ENCODE measurements around the gene MAML2. TPM values are rescaled to one million over a fixed set of nuclear protein-coding genes. Genes with fewer than 3 reads are reported as not detected.

MAML2 gene
- total and polyA plus RNA-seq, 2 of the 8 experiments (the other 6 are each of a cell fraction or from before 2014, with no cell fraction given): 3.8 to 6.6 TPM

DNA sequence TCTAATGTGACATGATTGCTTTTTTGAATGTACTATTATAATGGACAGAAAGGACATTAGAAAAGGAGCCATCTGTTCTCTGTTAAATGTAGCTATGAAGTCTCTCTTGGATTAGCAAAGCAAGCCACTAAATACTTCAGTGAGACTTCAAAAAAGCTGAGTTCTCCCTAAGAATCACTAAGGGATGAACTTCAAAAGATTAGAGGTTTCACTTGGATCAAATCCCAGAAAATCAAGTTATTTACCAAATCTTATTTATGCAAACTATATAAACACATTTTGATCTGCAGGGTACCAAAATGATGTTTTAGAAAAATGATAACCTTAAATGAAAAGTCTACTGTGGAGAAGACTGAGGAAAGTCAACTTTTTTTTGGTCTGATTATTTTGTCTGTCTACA lies 337.0 kb downstream of the MAML2 start:
- Histone ChIP-seq H3K14ac (ENCODE audit: insufficient read length) (no peak overlapping the region), H3K4me3 (ENCODE audit: extremely low read depth in 1 of 4, insufficient read depth in 2 of 4, low read depth in 3 of 4, low read length in 4 of 4) (no peak overlapping the region), H2AFZ (ENCODE audit: low read length) (no peak overlapping the region), H3K56ac (replicated peaks; ENCODE audit: insufficient read length, low read depth, low read length) (no peak overlapping the region), H4K8ac (ENCODE audit: extremely low read depth, insufficient read depth, low read length) (no peak overlapping the region), H3K23me2 (ENCODE audit: low read depth, low read length) (peaks cover 5% of the 10 kb centered on the region; the same call in 1 of the 2 replicates), H3K9ac (replicated peaks in 1 of 4; ENCODE audit: extremely low read depth in 1 of 4, low read depth in 3 of 4, low read length in 3 of 4) (no peak overlapping the region), H2BK20ac (ENCODE audit: low read length) (no peak overlapping the region), H3K23ac (ENCODE audit: insufficient read length) (no peak overlapping the region), H2BK12ac (ENCODE audit: low read depth, low read length) (no peak overlapping the region), H3K27ac (ENCODE audit: low read depth, low read length) (no peak overlapping the region), H3K79me2 (ENCODE audit: control insufficient read depth in 1 of 2, insufficient read depth in 2 of 2, low read length in 2 of 2) (no peaks in the 10 kb centered on the region), H4K91ac (replicated peaks; ENCODE audit: insufficient read length, low read length) (no peak overlapping the region), H4K20me1 (replicated peaks in 1 of 2; ENCODE audit: control insufficient read depth in 1 of 2, insufficient read depth in 2 of 2, low read length in 2 of 2) (no peaks in the 10 kb centered on the region), H3K4ac (replicated peaks; ENCODE audit: insufficient read length, low read depth, low read length) (no peak overlapping the region), H4K5ac (ENCODE audit: insufficient read length, low read depth, low read length) (no peak overlapping the region), H3K79me1 (ENCODE audit: low read depth, low read length) (no peaks in the 10 kb centered on the region), H3K4me1 (replicated peaks in 1 of 4; ENCODE audit: control insufficient read depth in 3 of 4, insufficient read depth in 4 of 4, low read length in 3 of 4) (no peaks in the 10 kb centered on the region; a peak in 2 of 7 replicates), H3K36me3 (ENCODE audit: control insufficient read depth in 2 of 4, insufficient read depth in 4 of 4, low read length in 3 of 4) (no peaks in the 10 kb centered on the region; a peak in 1 of 8 replicates), H3K18ac (ENCODE audit: extremely low read depth, low read length) (no peak overlapping the region), H2BK5ac (ENCODE audit: low read depth, low read length) (no peak overlapping the region), H2BK15ac (ENCODE audit: low read length) (no peak overlapping the region), H3K9me3 (ENCODE audit: insufficient read depth in 2 of 2, low read depth in 1 of 2, low read length in 1 of 2) (no peaks in the 10 kb centered on the region), H2AK5ac (ENCODE audit: low read depth, low read length) (no peak overlapping the region), H3K27me3 (replicated peaks in 1 of 4; ENCODE audit: control insufficient read depth in 3 of 4, extremely low read depth in 1 of 4, insufficient read depth in 3 of 4, low read length in 3 of 4) (no peaks in the 10 kb centered on the region), H2BK120ac (replicated peaks; ENCODE audit: low read depth, low read length) (no peak overlapping the region), H3K4me2 (ENCODE audit: insufficient read depth in 1 of 2, low read depth in 2 of 2, low read length in 2 of 2) (no peak overlapping the region)
- ChIA-PET CTCF (ENCODE audit: partially characterized antibody) (interaction anchor here (0.6 to 1.2 kb wide), 2 partner anchors 14 to 389 kb away, joined by 3 to 4 read pairs; no protein-coding TSS in a partner anchor), POLR2A (ENCODE audit: partially characterized antibody) (no interaction called here)
- DNase-seq (ENCODE audit: low read depth in 1 of 2, low spot score in 2 of 2) (no peak), FAIRE-seq (no peak)
- TF ChIP-seq SP4 (IDR thresholded peaks at IDR 0.05; ENCODE audit: low read length) (no peak), RXRA (IDR thresholded peaks at IDR 0.05; ENCODE audit: insufficient read depth, low read depth, low read length) (no peak), TAF1 (IDR thresholded peaks at IDR 0.05; ENCODE audit: low read depth, low read length) (no peak)
